Measurements from ENCODE around the gene ZNF200. TPM values are rescaled to one million over a fixed set of nuclear protein-coding genes. Genes with fewer than 3 reads are reported as not detected.

The ZNF200 gene
- total and polyA plus RNA-seq, 2 of the 13 experiments (the other 11 are each of a cell fraction or from before 2014, with no cell fraction given) = 3.5 to 16.5 TPM

- no peak for TF ChIP-seq THYN1 (CRISPR knock-in tag; IDR thresholded peaks at IDR 0.05; ENCODE audit: borderline replicate concordance, low read depth)
- TF ChIP-seq, protein P1, sequence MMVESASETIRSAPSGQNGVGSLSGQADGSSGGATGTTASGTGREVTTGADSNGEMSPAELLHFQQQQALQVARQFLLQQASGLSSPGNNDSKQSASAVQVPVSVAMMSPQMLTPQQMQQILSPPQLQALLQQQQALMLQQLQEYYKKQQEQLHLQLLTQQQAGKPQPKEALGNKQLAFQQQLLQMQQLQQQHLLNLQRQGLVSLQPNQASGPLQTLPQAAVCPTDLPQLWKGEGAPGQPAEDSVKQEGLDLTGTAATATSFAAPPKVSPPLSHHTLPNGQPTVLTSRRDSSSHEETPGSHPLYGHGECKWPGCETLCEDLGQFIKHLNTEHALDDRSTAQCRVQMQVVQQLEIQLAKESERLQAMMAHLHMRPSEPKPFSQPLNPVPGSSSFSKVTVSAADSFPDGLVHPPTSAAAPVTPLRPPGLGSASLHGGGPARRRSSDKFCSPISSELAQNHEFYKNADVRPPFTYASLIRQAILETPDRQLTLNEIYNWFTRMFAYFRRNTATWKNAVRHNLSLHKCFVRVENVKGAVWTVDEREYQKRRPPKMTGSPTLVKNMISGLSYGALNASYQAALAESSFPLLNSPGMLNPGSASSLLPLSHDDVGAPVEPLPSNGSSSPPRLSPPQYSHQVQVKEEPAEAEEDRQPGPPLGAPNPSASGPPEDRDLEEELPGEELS (CRISPR knock-in tag; IDR thresholded peaks at IDR 0.05) = no peak
- TF ChIP-seq, protein P2, sequence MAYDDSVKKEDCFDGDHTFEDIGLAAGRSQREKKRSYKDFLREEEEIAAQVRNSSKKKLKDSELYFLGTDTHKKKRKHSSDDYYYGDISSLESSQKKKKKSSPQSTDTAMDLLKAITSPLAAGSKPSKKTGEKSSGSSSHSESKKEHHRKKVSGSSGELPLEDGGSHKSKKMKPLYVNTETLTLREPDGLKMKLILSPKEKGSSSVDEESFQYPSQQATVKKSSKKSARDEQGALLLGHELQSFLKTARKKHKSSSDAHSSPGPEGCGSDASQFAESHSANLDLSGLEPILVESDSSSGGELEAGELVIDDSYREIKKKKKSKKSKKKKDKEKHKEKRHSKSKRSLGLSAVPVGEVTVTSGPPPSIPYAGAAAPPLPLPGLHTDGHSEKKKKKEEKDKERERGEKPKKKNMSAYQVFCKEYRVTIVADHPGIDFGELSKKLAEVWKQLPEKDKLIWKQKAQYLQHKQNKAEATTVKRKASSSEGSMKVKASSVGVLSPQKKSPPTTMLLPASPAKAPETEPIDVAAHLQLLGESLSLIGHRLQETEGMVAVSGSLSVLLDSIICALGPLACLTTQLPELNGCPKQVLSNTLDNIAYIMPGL (CRISPR knock-in tag; IDR thresholded peaks at IDR 0.05; ENCODE audit: borderline replicate concordance in 1 of 2, low read depth in 1 of 2) = peak; percentile 89 to 96
- TF ChIP-seq DPF2 (CRISPR knock-in tag; IDR thresholded peaks at IDR 0.05; ENCODE audit: borderline replicate concordance, low read depth) = no peak
- no peak for TF ChIP-seq EEA1 (CRISPR knock-in tag; IDR thresholded peaks at IDR 0.05; ENCODE audit: borderline replicate concordance)
- no peak for TF ChIP-seq FLYWCH1 (CRISPR knock-in tag; IDR thresholded peaks at IDR 0.05)
- TF ChIP-seq ZNF205 (CRISPR knock-in tag; IDR thresholded peaks at IDR 0.05) = 0 out of 2 replicates have a peak, but pooled peaks have one; percentile 25
- no peak for TF ChIP-seq PCBP2 (optimal IDR thresholded peaks at IDR 0.05; ENCODE audit: low read depth, low read length, poor library complexity, severe bottlenecking)
- TF ChIP-seq JUNB (CRISPR knock-in tag; IDR thresholded peaks at IDR 0.05; ENCODE audit: borderline replicate concordance) = no peak
- no peak for TF ChIP-seq ZNF33A (CRISPR knock-in tag; IDR thresholded peaks at IDR 0.05; ENCODE audit: borderline replicate concordance)
- no peak for TF ChIP-seq ZNF329 (CRISPR knock-in tag; IDR thresholded peaks at IDR 0.05; ENCODE audit: low read depth)
- TF ChIP-seq RFX3 (CRISPR knock-in tag; IDR thresholded peaks at IDR 0.05) = no peak
- TF ChIP-seq GFI1 (CRISPR knock-in tag; IDR thresholded peaks at IDR 0.05; ENCODE audit: borderline replicate concordance) = no peak
- TF ChIP-seq ZNF883 (CRISPR knock-in tag; IDR thresholded peaks at IDR 0.05; ENCODE audit: not compliant biosample characterization) = no peak
- no peak for TF ChIP-seq ATRX (CRISPR knock-in tag; IDR thresholded peaks at IDR 0.05; ENCODE audit: borderline replicate concordance)
- no peak for TF ChIP-seq ZNF180 (CRISPR knock-in tag; IDR thresholded peaks at IDR 0.05; ENCODE audit: borderline replicate concordance, low read depth)
- no peak for TF ChIP-seq ZNF772 (CRISPR knock-in tag; IDR thresholded peaks at IDR 0.05)
- TF ChIP-seq SMARCE1 (IDR thresholded peaks at IDR 0.05; ENCODE audit: borderline replicate concordance) = no peak
- TF ChIP-seq ZNF589 (CRISPR knock-in tag; conservative IDR thresholded peaks at IDR 0.05) = no peak; the same call in 1 of the 2 replicates
- peak; percentile 65 for TF ChIP-seq UBTF (CRISPR knock-in tag; IDR thresholded peaks at IDR 0.05)
- TF ChIP-seq TOPORS (CRISPR knock-in tag; IDR thresholded peaks at IDR 0.05) = peak; percentile 65; the same call in 1 of the 2 replicates
- peak; percentile 68; the same call in 1 of the 2 replicates for TF ChIP-seq GLI4 (CRISPR knock-in tag; IDR thresholded peaks at IDR 0.05; ENCODE audit: borderline replicate concordance)
These were observed 45.8 kb downstream of the ZNF200 start (continued) for GRCh38 chr16:3188925-3189825.

All from HepG2 (cell line).